ENCODE data around the gene GDPD3.
"Not testable (repeated sequence)": the region's sequence is repeated elsewhere in the genome, so short reads cannot be mapped to it uniquely, and the experiment has no call there.

The GDPD3 gene, protein sequence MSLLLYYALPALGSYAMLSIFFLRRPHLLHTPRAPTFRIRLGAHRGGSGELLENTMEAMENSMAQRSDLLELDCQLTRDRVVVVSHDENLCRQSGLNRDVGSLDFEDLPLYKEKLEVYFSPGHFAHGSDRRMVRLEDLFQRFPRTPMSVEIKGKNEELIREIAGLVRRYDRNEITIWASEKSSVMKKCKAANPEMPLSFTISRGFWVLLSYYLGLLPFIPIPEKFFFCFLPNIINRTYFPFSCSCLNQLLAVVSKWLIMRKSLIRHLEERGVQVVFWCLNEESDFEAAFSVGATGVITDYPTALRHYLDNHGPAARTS

DNA sequence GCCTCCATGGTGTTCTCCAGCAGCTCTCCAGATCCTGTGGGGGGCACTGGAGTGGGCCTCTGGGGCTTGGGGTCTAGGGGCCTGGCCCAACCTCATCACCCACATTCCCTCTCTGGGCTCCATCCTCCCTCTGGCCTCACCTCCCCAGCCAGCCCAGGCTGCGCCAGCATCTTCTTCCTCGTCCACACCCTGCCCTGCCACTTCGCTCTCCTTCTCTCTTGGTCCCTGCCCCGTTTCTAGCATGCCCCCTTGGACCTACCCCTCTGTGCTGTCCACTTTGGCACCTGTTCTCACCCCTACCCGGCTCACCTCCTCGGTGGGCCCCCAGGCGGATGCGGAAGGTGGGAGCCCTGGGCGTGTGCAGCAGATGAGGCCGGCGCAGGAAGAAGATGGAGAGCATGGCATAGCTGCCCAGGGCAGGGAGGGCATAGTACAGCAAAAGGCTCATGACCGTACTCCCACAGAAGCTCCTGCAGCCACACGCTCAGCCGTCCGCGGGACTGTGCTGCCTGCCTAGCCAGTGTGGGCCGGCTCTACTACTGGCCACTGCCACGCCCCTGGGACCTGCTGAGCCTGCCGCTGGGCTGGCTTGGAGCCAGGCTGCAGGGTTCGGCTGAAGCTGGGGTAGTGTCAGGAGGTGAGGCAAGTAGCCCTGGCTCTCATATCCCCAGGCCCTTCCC is at the start of gene GDPD3:
TSS of gene GDPD3 (minus strand) at position 507 of the 680 bp plus-strand sequence. CDS start at position 448, 59 bp downstream.
- DNase-seq, result no peak

DNA sequence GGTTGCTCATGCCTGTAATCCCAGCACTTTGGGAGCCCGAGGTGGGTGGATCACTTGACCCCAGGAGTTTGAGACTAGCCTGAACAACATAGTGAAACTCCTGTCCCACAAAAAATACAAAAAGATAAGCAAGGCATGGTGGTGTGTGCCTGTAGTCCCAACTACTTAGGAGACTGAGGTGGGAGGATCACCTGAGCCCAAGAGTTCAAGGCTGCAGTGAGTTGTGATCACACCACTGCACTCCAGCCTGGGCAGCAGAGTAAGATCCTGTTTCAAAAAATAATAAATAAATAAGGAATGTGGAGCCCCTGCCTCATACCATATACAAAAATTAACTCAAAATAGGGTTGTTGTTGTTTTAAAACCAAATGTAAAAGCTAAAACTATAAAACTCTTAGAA is 43.9 kb upstream of the GDPD3 start:
- DNase-seq, result no peak

DNA sequence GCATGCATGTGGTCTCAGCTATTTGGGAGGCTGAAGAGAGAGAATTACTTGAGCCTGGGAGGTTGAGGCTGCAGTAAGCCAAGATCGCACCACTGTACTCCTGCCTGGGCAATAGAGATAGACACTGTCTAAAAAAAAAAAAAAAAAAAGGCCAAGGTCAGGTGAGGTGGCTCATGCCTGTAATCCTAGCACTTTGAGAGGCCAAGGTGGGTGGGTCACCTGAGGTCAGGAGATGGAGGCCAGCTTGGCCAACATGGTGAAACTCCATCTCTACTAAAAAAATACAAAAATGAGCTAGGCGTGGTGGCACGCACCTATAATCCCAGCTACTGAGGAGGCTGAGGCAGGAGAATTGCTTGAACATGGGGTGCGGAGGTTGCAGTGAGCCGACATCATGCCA is 41.9 kb upstream of the GDPD3 start:
- DNase-seq, result no peak

DNA sequence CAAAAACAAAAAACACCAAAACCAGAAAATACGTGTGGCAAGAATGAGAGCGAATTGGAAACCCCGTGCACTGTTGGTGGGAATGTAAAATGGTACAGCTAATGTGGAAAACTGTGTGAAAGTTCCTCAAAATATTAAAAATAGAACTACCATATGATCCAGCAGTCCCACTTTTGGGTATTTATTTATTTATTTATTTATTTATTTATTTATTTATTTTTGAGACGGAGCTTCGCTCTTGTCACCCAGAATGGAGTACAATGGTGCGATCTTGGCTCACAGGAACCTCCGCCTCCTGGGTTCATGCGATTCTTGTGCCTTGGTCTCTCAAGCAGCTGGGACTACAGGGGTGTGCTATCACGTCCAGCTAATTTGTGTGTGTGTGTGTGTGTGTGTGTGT is 39.2 kb upstream of the GDPD3 start:
- DNase-seq, result no peak

DNA sequence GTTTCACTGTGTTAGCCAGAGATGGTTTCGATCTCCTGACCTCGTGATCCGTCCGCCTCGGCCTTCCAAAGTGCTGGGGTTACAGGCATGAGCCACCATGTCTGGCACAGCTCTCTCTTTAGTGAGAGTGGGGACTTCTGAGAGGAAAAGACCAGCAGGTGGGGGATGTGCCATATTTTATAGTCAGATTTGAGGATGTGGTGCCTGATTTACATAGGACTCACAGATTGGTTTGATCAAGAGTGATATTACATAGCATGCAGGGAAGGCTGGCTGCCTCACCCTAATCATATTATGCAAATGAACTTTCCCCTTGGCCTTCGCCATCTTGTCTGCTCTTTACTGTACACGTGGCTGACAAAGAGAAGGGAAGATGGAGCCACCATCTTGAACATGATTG is 37.8 kb upstream of the GDPD3 start:
- DNase-seq, result no peak

DNA sequence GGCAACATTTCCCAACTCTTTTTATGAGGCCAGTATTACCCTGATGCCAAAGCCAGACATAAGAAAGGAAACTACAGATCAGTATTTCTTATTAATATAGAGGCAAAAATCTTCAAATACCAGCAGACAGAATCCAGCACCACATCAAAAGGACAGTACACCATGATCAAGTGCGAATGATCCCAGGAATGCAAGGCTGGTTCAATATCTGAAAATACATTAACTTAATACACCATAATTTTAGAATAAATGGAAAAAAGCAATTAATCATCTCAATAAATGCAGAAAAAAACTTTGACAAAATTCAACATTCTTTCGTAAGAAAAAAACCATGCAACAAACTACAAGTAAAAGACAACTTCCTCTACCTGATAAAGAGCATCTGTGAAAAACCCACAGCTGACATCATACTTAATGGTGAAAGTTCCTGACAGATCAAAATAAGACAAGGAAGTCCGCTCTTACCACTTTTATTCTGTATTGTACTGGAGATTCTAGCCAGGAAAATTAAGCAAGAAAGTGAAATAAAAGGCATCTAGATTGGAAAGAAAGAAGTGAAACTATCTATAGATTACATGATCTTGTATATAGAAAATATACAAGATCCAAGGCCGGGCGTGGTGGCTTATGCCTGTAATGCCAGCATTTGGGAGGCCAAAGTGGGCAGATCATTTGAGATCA is 36.1 kb upstream of the GDPD3 start:
- no peak for DNase-seq

DNA sequence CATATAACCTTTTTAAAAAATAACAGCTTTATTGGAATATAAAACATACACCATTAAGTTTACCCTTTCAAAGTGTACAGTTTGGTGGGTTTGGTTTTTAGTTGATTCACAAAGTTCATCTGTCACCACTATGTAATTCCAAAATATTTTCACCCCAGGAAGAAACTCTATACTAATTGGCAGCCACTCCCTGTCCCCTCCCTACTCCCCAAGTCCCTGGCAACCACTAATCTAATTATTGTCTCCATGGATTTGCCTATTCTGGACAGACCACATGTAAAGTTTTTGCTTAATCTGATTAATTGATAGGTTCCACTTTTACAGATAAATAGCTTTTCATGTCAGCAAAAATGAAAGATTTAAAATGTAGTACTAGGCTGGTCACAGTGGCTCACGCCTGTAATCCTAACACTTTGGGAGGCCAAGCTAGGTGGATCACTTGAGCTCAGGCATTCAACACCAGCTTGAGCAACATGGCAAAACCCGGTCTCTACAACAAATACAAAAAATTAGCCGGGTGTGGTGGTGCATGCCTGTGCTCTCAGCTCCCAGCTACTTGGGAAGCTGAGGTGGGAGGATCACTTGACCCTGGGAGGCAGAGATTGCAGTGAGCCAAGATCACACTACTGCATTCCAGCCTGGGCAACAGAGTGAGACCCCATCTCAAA is 34.6 kb upstream of the GDPD3 start:
- no peak for DNase-seq

DNA sequence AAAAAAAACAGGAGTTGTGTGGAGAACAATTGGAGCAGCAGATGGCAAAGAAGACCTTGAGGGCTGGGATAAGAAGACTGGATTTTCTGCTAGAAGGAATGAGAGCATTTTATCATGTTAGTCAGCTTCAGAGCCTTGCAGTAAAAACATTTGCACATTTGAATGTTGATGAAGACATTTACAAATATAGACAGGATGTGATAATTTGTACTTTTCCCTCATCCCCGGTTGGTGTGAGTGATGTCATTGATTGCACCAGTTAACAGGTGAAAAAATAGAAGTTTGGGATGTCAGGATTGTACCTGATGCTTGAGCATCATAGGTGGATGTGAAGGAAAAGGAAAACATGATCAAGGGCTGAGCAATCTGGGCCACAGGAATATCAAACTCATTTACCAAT is 32.3 kb upstream of the GDPD3 start:
- no peak for DNase-seq

DNA sequence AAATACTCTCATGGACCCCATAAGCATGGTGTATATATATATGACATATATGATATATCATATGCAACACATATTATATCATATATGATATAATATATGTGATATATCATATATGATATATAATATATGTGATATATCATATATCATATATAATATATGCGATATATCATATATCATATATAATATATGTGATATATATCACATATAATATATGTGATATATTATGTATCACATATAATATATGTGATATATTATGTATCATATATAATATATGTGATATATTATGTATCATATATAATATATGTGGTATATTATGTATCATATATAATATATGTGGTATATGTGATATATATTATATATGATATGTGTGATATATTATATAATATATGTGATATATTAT is 31.6 kb upstream of the GDPD3 start:
- DNase-seq, result no peak

DNA sequence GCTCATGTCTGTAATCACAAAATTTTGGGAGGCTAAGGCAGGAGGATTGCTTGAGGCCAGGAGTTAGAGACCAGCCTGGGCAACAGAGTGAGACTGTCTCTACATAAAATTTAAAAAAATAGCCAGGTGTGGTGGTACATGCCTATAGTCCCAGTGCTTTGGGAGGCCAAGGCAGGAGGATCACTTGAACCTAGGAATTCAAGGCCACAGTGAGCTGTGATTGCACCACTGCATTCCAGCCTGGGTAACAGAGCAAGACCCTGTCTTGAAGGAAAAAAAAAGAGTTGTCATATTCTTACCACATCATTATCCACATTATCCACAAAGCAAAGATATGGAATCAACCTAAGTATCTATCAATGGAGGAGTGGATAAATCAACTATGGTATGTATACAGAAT is 30.7 kb upstream of the GDPD3 start:
- no peak for DNase-seq

DNA sequence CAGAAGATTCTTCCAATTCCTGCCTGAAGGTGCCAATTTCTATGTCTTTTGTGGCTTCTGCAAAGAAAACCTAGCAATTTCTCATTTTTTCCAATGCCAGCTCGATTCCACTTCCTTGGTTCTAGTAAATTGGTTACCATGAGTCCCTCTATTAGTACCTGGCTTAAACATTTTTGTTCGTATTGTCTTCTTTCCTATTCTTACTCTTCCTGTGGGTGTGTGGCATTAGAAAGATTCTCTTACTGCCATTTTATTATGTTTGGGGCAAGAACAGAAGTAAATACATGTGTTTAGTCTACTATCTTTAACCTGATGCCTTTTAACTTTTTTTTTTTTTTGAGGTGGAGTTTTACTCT is 30.0 kb upstream of the GDPD3 start:
- DNase-seq, result no peak

DNA sequence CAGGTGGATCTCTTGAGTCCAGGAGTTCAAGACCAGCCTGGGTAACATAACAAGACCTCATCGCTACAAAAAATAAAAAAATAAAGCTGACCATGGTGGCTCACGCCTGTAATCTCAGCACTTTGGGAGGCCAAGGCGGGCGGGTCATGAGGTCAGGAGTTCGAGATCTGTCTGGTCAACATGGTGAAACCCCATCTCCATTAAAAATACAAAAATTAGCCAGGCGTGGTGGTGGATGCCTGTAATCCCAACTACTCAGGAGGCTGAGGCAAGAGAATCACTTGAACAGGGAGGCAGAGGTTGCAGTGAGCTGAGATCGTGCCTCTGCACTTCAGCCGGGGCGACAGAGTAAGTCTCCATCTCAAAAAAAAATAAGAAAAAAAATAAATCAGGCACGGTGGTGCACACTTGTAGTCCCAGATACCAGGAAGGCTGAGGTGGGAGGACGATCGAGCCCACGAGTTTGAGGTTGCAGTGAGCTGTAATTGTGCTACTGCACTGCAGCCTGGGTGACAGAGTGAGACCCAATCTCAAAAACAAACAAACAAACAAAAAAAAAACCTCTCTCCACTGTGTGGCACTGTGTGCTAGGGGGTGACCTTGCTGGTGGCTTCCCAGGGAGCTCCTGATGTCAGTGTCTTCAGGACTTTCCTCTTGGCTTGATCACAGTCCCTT is 29.5 kb upstream of the GDPD3 start:
- DNase-seq, result no peak

DNA sequence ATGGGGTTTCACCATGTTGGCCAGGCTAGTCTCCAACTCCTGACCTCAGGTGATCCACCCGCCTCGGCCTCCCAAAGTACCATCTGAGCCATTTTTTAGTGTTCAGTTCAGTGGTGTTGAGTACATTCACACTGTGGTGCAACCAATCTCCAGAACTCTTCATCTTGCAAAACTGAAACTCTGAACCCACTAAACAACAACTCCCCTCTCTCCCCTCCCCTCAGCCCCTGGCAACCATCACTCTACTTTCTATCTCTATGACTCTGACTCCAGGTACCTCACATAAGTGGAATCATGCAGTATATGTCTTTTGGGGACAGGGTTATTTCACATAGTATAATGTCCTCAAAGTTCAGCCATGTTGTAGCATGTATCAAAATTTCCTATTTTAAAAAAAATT is 28.4 kb upstream of the GDPD3 start:
- no peak for DNase-seq

DNA sequence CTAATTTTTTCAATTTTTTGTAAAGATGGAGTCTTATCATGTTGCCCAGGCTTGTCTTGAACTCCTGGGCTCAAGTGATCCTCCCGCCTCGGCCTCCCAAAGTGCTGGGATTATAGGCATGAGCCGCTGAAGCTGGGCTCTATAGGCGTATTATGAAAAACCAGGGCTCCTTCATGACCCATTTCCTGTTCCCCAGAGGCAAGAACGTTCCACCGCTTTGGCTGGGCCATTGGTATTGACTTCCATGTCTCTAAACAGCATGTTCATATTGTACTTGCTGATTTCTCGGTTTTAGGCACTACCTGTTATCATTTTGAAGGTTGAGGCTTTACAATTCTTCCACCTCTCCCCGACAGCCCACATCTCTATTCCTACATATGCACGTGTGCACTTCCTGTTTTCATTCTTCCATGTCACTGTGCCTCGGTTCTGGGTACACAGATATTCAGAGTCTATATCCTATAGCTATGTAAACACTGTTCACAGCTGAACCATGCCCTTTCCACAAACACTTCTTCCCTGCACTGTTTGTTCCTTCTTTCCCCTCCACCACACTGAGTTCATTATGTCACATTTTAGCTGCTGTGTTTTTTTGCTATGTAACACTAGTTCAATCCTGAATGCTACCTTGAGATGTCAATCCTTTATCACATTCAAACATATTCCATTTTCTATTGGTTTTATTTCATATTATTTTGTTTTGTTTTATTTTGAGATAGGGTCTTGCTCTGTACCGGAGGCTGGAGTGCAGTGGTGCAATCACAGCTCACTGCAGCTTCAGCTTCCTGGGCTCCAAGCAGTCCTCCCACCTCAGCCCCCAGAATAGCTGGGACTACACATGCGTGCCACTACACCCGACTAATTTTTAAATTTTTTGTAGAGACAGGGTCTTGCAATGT is 26.5 kb upstream of the GDPD3 start:
- DNase-seq, result no peak

DNA sequence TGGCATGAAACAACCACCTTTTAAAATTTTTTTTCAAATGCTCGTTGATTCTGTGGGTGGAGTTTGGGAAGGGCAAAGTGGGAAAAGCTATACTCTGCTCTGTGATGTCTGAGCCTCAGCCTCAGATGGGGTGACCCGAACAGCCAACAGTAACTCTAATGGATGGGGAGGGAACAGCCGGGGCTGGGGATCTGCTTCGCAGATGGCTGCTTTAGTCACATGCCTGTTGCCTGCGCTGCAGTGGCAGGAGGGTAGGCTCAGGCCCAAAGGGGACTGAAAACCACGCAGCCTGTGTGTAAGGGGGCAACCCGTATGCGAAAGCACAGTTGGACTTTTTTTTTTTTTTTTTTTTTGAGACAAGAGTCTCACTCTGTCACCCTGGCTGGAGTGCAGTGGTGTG is 24.6 kb upstream of the GDPD3 start:
- DNase-seq, result no peak

DNA sequence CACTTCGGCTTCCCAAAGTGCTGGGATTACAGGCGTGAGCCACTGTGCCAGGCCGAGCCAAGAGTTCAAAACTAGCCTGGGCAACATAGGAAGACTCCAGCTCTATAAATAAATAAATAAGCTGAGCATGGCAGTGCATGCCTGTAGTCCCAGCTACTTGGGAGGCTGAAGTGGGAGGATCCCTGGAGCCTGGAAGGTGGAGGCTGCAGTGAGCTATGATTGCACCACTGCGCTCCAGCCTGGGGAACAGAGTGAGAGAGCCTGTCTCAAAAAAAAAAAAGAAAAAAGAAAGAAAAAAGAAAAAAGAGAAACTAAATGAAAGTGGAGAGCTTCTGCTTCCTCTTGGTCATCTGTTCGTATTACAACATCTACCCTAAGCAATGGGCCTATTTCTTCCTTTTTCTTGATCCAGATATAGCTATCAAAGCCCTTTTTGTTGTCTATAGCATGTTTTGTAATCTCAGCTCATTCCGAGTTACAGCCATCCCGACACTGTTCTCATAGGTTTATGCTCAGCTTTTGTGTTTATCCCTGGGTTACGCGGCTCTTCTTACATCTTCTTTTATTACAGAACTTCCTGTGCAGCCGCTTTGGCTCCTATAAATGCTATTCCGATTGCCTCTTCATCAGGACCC is 23.8 kb upstream of the GDPD3 start:
- DNase-seq, result no peak

DNA sequence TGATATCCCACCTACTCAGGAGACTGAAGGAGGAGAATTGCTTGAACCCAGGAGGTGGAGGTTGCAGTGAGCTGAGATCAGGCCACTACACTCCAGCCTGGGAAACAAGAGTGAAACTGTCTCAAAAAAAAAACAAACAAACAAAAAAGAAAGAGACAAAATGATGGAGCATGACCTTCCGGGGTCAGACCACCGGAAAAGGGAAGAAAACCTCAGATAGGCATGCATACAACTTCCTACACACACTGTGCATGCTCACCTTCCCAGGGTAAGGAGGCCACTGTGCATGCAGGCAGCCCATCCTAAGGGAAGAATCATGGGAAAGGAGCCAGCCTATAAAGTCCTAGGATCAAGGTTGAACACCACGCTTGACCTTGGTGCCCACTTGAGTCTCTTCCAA is 19.3 kb upstream of the GDPD3 start:
- no peak for DNase-seq

DNA sequence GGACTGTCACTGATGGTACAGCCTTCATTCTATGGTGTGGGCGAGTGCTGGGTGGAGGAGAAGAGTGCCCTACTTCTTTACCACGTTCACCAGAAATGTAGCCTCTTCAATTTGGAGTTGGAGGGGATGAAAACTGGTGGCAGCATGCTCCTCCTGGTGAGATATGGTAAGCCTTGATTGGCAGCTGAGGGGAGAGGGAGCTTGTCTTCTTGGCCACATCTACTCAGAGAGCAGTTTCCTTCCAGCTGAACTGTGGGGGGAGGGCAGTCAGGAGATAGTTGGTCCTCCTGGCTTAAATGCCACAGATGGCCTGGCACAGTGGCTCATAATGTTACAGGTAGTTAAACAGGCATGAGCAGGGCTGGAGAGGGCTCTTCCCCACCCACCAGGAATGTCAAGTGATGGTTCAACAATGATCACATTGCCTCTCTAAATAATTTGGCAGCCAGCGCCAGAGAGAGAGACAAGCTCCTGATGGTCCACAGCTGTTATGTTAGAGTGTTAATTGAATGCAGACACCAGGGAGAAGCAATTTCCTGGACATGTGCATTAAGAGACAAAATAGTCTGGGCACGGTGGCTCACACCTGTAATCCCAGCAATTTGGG is 18.6 kb upstream of the GDPD3 start:
- no peak for DNase-seq

DNA sequence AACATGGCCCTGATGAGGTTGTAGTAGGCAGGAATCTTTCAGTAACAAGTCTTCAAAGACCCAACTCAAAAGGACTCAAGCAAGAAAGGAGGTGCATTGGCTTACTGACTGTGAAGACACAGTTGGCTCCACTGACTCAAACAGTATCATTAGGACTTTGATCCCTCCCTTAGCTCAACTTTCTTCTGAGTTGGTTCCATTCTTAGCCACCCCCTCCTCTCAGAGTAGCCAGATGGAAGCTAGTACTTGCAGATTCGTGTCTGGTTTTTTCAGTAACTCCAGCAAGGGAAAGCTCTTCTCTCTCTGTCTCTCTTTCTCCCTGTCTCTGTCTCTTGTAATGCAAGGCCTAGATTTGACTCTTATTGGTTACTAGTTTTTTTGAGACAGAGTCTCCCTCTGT is 14.7 kb upstream of the GDPD3 start:
- DNase-seq, result no peak

DNA sequence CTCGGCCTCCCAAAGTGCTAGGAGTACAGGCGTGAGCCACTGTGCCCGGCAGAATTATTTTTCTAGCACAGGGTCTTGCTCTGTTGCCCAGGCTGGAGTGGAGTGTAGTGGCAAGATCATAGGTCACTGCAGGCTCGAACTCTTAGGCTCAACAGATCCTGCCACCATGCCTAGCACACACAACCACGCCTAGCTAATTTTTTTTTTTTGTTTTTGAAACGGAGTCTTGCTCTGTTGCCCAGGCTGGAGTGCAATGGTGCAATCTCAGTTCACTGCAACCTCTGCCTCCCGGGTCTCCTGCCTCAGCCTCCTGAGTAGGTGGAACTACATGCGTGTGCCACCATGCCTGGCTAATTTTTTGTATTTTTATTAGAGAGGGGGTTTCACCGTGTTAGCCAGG is 12.4 kb upstream of the GDPD3 start:
- DNase-seq, result not testable (repeated sequence)

DNA sequence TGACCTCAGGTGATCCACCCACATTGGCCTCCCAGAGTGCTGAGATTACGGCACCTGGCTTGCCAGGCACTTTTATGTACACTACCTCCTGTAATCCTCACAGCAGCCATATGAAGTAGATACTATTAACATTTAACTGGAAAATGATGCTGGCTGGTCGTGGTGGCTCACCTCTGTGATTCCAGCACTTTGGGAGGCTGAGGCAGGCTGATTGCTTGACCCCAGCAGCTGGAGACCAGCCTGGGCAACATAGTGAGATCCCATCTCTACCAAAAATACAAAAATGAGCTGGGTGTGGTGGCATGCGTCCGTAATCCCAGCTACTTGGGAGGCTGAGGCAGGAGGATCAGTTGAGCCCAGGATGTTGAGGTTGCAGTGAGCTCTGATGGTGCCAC is 11.6 kb upstream of the GDPD3 start:
- no peak for DNase-seq
